ENCODE measurements around the gene VMP1. TPM values are rescaled to one million over a fixed set of nuclear protein-coding genes. Genes with fewer than 3 reads are reported as not detected.

VMP1 gene
- total RNA-seq, 1 experiment from 2014 or later = 69.4 TPM

GRCh38 chr17:59763861-59764260 lies 56.4 kb downstream of the VMP1 start:
- Histone ChIP-seq H3K27me3 (ENCODE audit: low read length) (no peaks in the 10 kb centered on the region), H2AFZ (ENCODE audit: low read length) (no peak overlapping the region), H3K9ac (ENCODE audit: low read length) (no peak overlapping the region), H3K36me3 (ENCODE audit: insufficient read depth, low read length) (peaks cover 17% of the 10 kb centered on the region), H3K4me1 (ENCODE audit: low read length) (peaks cover 21% of the 10 kb centered on the region), H3K4me3 (ENCODE audit: low read length) (no peak overlapping the region), H3K4me2 (ENCODE audit: low read depth, low read length, poor library complexity, severe bottlenecking) (no peak overlapping the region), H4K20me1 (ENCODE audit: insufficient read depth, low read depth, low read length) (no peaks in the 10 kb centered on the region), H3K9me2 (replicated peaks; ENCODE audit: insufficient read depth, low read length) (no peaks in the 10 kb centered on the region), H3K9me3 (ENCODE audit: low read length) (no peaks in the 10 kb centered on the region), H3K79me2 (ENCODE audit: low read length) (peaks cover 34% of the 10 kb centered on the region), H3K27ac (ENCODE audit: low read length) (no peak overlapping the region)
- DNase-seq = no peak

GRCh38 chr17:59764292-59764741 lies 56.9 kb downstream of the VMP1 start:
- H3K79me2 ChIP-seq (ENCODE audit: low read length) = peaks cover 34% of the 10 kb centered on the region
- DNase-seq = no peak
- no peak overlapping the region for H3K4me3 ChIP-seq (ENCODE audit: low read length)
- H2AFZ ChIP-seq (ENCODE audit: low read length) = no peak overlapping the region
- H4K20me1 ChIP-seq (ENCODE audit: insufficient read depth, low read depth, low read length) = no peaks in the 10 kb centered on the region
- peaks cover 14% of the 10 kb centered on the region for H3K36me3 ChIP-seq (ENCODE audit: insufficient read depth, low read length)
- H3K4me1 ChIP-seq (ENCODE audit: low read length) = peaks cover 22% of the 10 kb centered on the region
- H3K27me3 ChIP-seq (ENCODE audit: low read length) = no peaks in the 10 kb centered on the region
- no peak overlapping the region for H3K4me2 ChIP-seq (ENCODE audit: low read depth, low read length, poor library complexity, severe bottlenecking)
- H3K9me3 ChIP-seq (ENCODE audit: low read length) = no peaks in the 10 kb centered on the region
- H3K9ac ChIP-seq (ENCODE audit: low read length) = no peak overlapping the region
- H3K27ac ChIP-seq (ENCODE audit: low read length) = no peak overlapping the region
- no peaks in the 10 kb centered on the region for H3K9me2 ChIP-seq (replicated peaks; ENCODE audit: insufficient read depth, low read length)

- no peak for DNase-seq
- Histone ChIP-seq H3K27ac (ENCODE audit: low read length) (no peak overlapping the region), H3K9me3 (ENCODE audit: low read length) (no peaks in the 10 kb centered on the region), H3K4me2 (ENCODE audit: low read depth, low read length, poor library complexity, severe bottlenecking) (no peak overlapping the region), H3K27me3 (ENCODE audit: low read length) (no peaks in the 10 kb centered on the region), H3K36me3 (ENCODE audit: insufficient read depth, low read length) (peaks cover 10% of the 10 kb centered on the region), H3K79me2 (ENCODE audit: low read length) (peaks cover 34% of the 10 kb centered on the region), H4K20me1 (ENCODE audit: insufficient read depth, low read depth, low read length) (no peaks in the 10 kb centered on the region), H3K9ac (ENCODE audit: low read length) (no peak overlapping the region), H3K4me1 (ENCODE audit: low read length) (peaks cover 25% of the 10 kb centered on the region), H3K9me2 (replicated peaks; ENCODE audit: insufficient read depth, low read length) (no peaks in the 10 kb centered on the region), H3K4me3 (ENCODE audit: low read length) (no peak overlapping the region), H2AFZ (ENCODE audit: low read length) (no peak overlapping the region)
These were observed 57.6 kb downstream of the VMP1 start for GRCh38 chr17:59765038-59765437.

GRCh38 chr17:59766491-59766890 lies 59.0 kb downstream of the VMP1 start:
- Histone ChIP-seq H3K9me3 (ENCODE audit: low read length) (no peaks in the 10 kb centered on the region), H3K79me2 (ENCODE audit: low read length) (peaks cover 27% of the 10 kb centered on the region), H3K36me3 (ENCODE audit: insufficient read depth, low read length) (peaks cover 10% of the 10 kb centered on the region), H3K4me3 (ENCODE audit: low read length) (no peak overlapping the region), H3K4me2 (ENCODE audit: low read depth, low read length, poor library complexity, severe bottlenecking) (no peak overlapping the region), H4K20me1 (ENCODE audit: insufficient read depth, low read depth, low read length) (no peaks in the 10 kb centered on the region), H3K27me3 (ENCODE audit: low read length) (no peaks in the 10 kb centered on the region), H3K9ac (ENCODE audit: low read length) (no peak overlapping the region), H3K27ac (ENCODE audit: low read length) (no peak overlapping the region), H3K9me2 (replicated peaks; ENCODE audit: insufficient read depth, low read length) (no peaks in the 10 kb centered on the region), H3K4me1 (ENCODE audit: low read length) (peaks cover 22% of the 10 kb centered on the region), H2AFZ (ENCODE audit: low read length) (no peak overlapping the region)
- no peak for DNase-seq

- Histone ChIP-seq H3K4me1 (ENCODE audit: low read length) (peaks cover 16% of the 10 kb centered on the region), H2AFZ (ENCODE audit: low read length) (no peak overlapping the region), H3K9me3 (ENCODE audit: low read length) (no peaks in the 10 kb centered on the region), H3K27ac (ENCODE audit: low read length) (no peak overlapping the region), H3K4me3 (ENCODE audit: low read length) (no peak overlapping the region), H3K9ac (ENCODE audit: low read length) (no peak overlapping the region), H4K20me1 (ENCODE audit: insufficient read depth, low read depth, low read length) (no peaks in the 10 kb centered on the region), H3K27me3 (ENCODE audit: low read length) (no peaks in the 10 kb centered on the region), H3K36me3 (ENCODE audit: insufficient read depth, low read length) (peaks cover 10% of the 10 kb centered on the region), H3K79me2 (ENCODE audit: low read length) (peaks cover 25% of the 10 kb centered on the region), H3K4me2 (ENCODE audit: low read depth, low read length, poor library complexity, severe bottlenecking) (no peak overlapping the region), H3K9me2 (replicated peaks; ENCODE audit: insufficient read depth, low read length) (no peaks in the 10 kb centered on the region)
- DNase-seq = no peak
These were observed 59.7 kb downstream of the VMP1 start for GRCh38 chr17:59767176-59767575.

GRCh38 chr17:59769887-59770286 lies 62.4 kb downstream of the VMP1 start:
- H3K9me3 ChIP-seq (ENCODE audit: low read length) = no peaks in the 10 kb centered on the region
- H2AFZ ChIP-seq (ENCODE audit: low read length) = no peak overlapping the region
- no peak overlapping the region for H3K9ac ChIP-seq (ENCODE audit: low read length)
- no peak for DNase-seq
- H3K4me2 ChIP-seq (ENCODE audit: low read depth, low read length, poor library complexity, severe bottlenecking) = no peak overlapping the region
- H3K4me3 ChIP-seq (ENCODE audit: low read length) = no peak overlapping the region
- no peaks in the 10 kb centered on the region for H3K27me3 ChIP-seq (ENCODE audit: low read length)
- H4K20me1 ChIP-seq (ENCODE audit: insufficient read depth, low read depth, low read length) = no peaks in the 10 kb centered on the region
- H3K4me1 ChIP-seq (ENCODE audit: low read length) = peaks cover 4% of the 10 kb centered on the region; the same call in 1 of the 2 replicates
- no peak overlapping the region for H3K27ac ChIP-seq (ENCODE audit: low read length)
- H3K9me2 ChIP-seq (replicated peaks; ENCODE audit: insufficient read depth, low read length) = no peaks in the 10 kb centered on the region
- peaks cover 16% of the 10 kb centered on the region for H3K36me3 ChIP-seq (ENCODE audit: insufficient read depth, low read length)
- H3K79me2 ChIP-seq (ENCODE audit: low read length) = peaks cover 10% of the 10 kb centered on the region; the same call in 1 of the 2 replicates

- Histone ChIP-seq H2AFZ (ENCODE audit: low read length) (no peak overlapping the region), H3K9ac (ENCODE audit: low read length) (no peak overlapping the region), H3K4me1 (ENCODE audit: low read length) (peaks cover 4% of the 10 kb centered on the region; the same call in 1 of the 2 replicates), H3K27ac (ENCODE audit: low read length) (no peak overlapping the region), H3K9me2 (replicated peaks; ENCODE audit: insufficient read depth, low read length) (no peaks in the 10 kb centered on the region), H4K20me1 (ENCODE audit: insufficient read depth, low read depth, low read length) (no peaks in the 10 kb centered on the region), H3K4me3 (ENCODE audit: low read length) (no peak overlapping the region), H3K36me3 (ENCODE audit: insufficient read depth, low read length) (peaks cover 19% of the 10 kb centered on the region), H3K4me2 (ENCODE audit: low read depth, low read length, poor library complexity, severe bottlenecking) (no peak overlapping the region), H3K79me2 (ENCODE audit: low read length) (peaks cover 10% of the 10 kb centered on the region; the same call in 1 of the 2 replicates), H3K9me3 (ENCODE audit: low read length) (no peaks in the 10 kb centered on the region), H3K27me3 (ENCODE audit: low read length) (no peaks in the 10 kb centered on the region)
- DNase-seq = no peak
These were observed 63.6 kb downstream of the VMP1 start for GRCh38 chr17:59771093-59771492.

GRCh38 chr17:59775786-59776350 lies 68.4 kb downstream of the VMP1 start:
- Histone ChIP-seq H3K4me2 (ENCODE audit: low read depth, low read length, poor library complexity, severe bottlenecking) (no peak overlapping the region), H3K4me1 (ENCODE audit: low read length) (no peaks in the 10 kb centered on the region), H3K36me3 (ENCODE audit: insufficient read depth, low read length) (peaks cover 21% of the 10 kb centered on the region; the same call in 1 of the 2 replicates), H4K20me1 (ENCODE audit: insufficient read depth, low read depth, low read length) (no peaks in the 10 kb centered on the region), H3K4me3 (ENCODE audit: low read length) (no peak overlapping the region), H3K9me3 (ENCODE audit: low read length) (no peaks in the 10 kb centered on the region), H3K27me3 (ENCODE audit: low read length) (no peaks in the 10 kb centered on the region), H3K79me2 (ENCODE audit: low read length) (peaks cover 8% of the 10 kb centered on the region; the same call in 1 of the 2 replicates), H3K27ac (ENCODE audit: low read length) (no peak overlapping the region), H3K9me2 (replicated peaks; ENCODE audit: insufficient read depth, low read length) (no peaks in the 10 kb centered on the region), H2AFZ (ENCODE audit: low read length) (no peak overlapping the region), H3K9ac (ENCODE audit: low read length) (no peak overlapping the region)
- DNase-seq = no peak
